GM23338 (cell line): Measurements from ENCODE around the gene LEP. TPM values are rescaled to one million over a fixed set of nuclear protein-coding genes. Genes with fewer than 3 reads are reported as not detected.

Experiments
- ATAC-seq: fragments of 200-7000 bp; cut with Tn5 transposase; 3 replicates; pipeline ENCODE4 v1.9.1; 2020
- DNase-seq: peaks from one replicate; pipeline ENCODE4 v3.0.0-alpha.2; 2015; ENCODE audit warnings: low spot score
- H2AFZ ChIP-seq: fragments of 200-600 bp; sonication (generic); 2 replicates; pipeline ENCODE4 v1.8.0; 2016; ENCODE audit warnings: antibody characterized with exemption, mild to moderate bottlenecking, moderate library complexity
- H3F3A ChIP-seq: fragments of 200-600 bp; sonication (generic); replicated peaks from 2 replicates; pipeline ENCODE4 v1.8.0; 2017; ENCODE audit warnings: antibody characterized with exemption, mixed run types, low read depth
- H3K27ac ChIP-seq: fragments of 200-600 bp; sonication (generic); 2 replicates; pipeline ENCODE4 v1.6.1; 2016; ENCODE audit warnings: low read depth
- H3K27me3 ChIP-seq: fragments of 200-600 bp; sonication (generic); 2 replicates; pipeline ENCODE4 v1.8.0; 2016; ENCODE audit warnings: mild to moderate bottlenecking, mixed run types, moderate library complexity; ENCODE audit not compliant: insufficient read depth
- H3K36me3 ChIP-seq: fragments of 200-600 bp; sonication (generic); 2 replicates; pipeline ENCODE4 v1.8.0; 2016; ENCODE audit warnings: mild to moderate bottlenecking; ENCODE audit not compliant: insufficient read depth
- H3K4me1 ChIP-seq: fragments of 200-600 bp; sonication (generic); 2 replicates; pipeline ENCODE4 v1.8.0; 2016; ENCODE audit warnings: mild to moderate bottlenecking, moderate library complexity; ENCODE audit not compliant: insufficient read depth
- H3K4me2 ChIP-seq: fragments of 200-600 bp; sonication (generic); 2 replicates; pipeline ENCODE4 v1.7.1; 2017; ENCODE audit warnings: mixed run types
- H3K4me3 ChIP-seq: fragments of 200-600 bp; sonication (generic); 2 replicates; pipeline ENCODE4 v1.6.1; 2016; ENCODE audit warnings: mixed run types
- H3K79me2 ChIP-seq: fragments of 200-600 bp; sonication (generic); replicated peaks from 2 replicates; pipeline ENCODE4 v1.8.0; 2017; ENCODE audit warnings: mild to moderate bottlenecking; ENCODE audit not compliant: insufficient read depth
- H3K9me2 ChIP-seq: fragments of 200-600 bp; sonication (generic); 2 replicates; pipeline ENCODE4 v1.8.0; 2017; ENCODE audit not compliant: insufficient read depth
- H4K20me1 ChIP-seq: fragments of 200-600 bp; sonication (generic); replicated peaks from 2 replicates; pipeline ENCODE4 v1.8.0; 2017; ENCODE audit warnings: mild to moderate bottlenecking; ENCODE audit not compliant: insufficient read depth
- H3K27ac Mint-ChIP-seq: 2 replicates; pipeline ENCODE4 v1.8.0; 2020; ENCODE audit warnings: inconsistent platforms, mild to moderate bottlenecking, moderate library complexity, mixed read lengths
- H3K27me3 Mint-ChIP-seq: 3 replicates; pipeline ENCODE4 v1.8.0; 2022; ENCODE audit warnings: low read depth, mild to moderate bottlenecking, moderate library complexity, mixed read lengths, inconsistent platforms; ENCODE audit not compliant: insufficient read depth, poor library complexity
- H3K36me3 Mint-ChIP-seq: 3 replicates; pipeline ENCODE4 v1.8.0; 2021; ENCODE audit warnings: low read depth, mild to moderate bottlenecking, inconsistent platforms, moderate library complexity, mixed read lengths
- H3K4me1 Mint-ChIP-seq: 3 replicates; pipeline ENCODE4 v1.8.0; 2020; ENCODE audit warnings: mild to moderate bottlenecking, inconsistent platforms, mixed read lengths
- H3K4me3 Mint-ChIP-seq: 3 replicates; pipeline ENCODE4 v1.8.0; 2021; ENCODE audit warnings: moderate library complexity, mild to moderate bottlenecking, inconsistent platforms, mixed read lengths
- H3K9me3 Mint-ChIP-seq: 3 replicates; pipeline ENCODE4 v1.8.0; 2020; ENCODE audit warnings: moderate library complexity, mild to moderate bottlenecking, inconsistent platforms, mixed read lengths
- CREB1 ChIP-seq: fragments of 250-450 bp; sonication (Bioruptor Pico); IDR thresholded peaks from 2 replicates; pipeline ENCODE4 v1.5.0; 2020; ENCODE audit warnings: low read depth, mild to moderate bottlenecking, moderate library complexity
- EZH2phosphoT487 ChIP-seq: fragments of 200-600 bp; sonication (generic); IDR thresholded peaks from one replicate; pipeline ENCODE4 v1.8.1; 2018; ENCODE audit warnings: antibody characterized with exemption; ENCODE audit not compliant: unreplicated experiment
- JUNB ChIP-seq: IDR thresholded peaks from one replicate; pipeline ENCODE4 v1.6.1; 2016; ENCODE audit warnings: antibody characterized with exemption; ENCODE audit not compliant: unreplicated experiment
- NANOG ChIP-seq: IDR thresholded peaks from 2 replicates; pipeline ENCODE4 v1.6.1; 2016; ENCODE audit warnings: antibody characterized with exemption, borderline replicate concordance
- POLR2AphosphoS5 ChIP-seq: IDR thresholded peaks from 2 replicates; pipeline ENCODE4 v1.6.1; 2016; ENCODE audit warnings: antibody characterized with exemption, low read depth
- REST ChIP-seq: IDR thresholded peaks from one replicate; pipeline ENCODE4 v1.6.1; 2018; ENCODE audit warnings: antibody characterized with exemption; ENCODE audit not compliant: unreplicated experiment
- STAT1 ChIP-seq: IDR thresholded peaks from one replicate; pipeline ENCODE4 v1.6.1; 2016; ENCODE audit warnings: antibody characterized with exemption; ENCODE audit not compliant: unreplicated experiment
- ZNF114 ChIP-seq: fragments of 250-450 bp; sonication (Bioruptor Pico); IDR thresholded peaks from 2 replicates; pipeline ENCODE4 v1.5.0; 2020; ENCODE audit warnings: mild to moderate bottlenecking, moderate library complexity
- ZNF331 ChIP-seq: fragments of 250-450 bp; sonication (Bioruptor Pico); IDR thresholded peaks from 2 replicates; pipeline ENCODE4 v1.5.0; 2020; ENCODE audit warnings: low read depth, mild to moderate bottlenecking, moderate library complexity
- polyA plus RNA-seq: library from polyadenylated mRNA; unstranded; fragments of >200 nt; fragmentation: Nextera tagmentation; extraction: Ambion mirVana; gene quantifications from 2 replicates; pipeline ENCODE4 v1.2.1, GENCODE V29; 2016
- total RNA-seq: library from RNA; depleted of rRNA; stranded (reverse); fragments of >200 nt; shearing (Covaris generic); gene quantifications from 2 replicates; pipeline ENCODE4 v1.2.3, GENCODE V29; 2014
- TF ChIP-seq, protein P1 (sequence below): fragments of 250-450 bp; sonication (Bioruptor Pico); IDR thresholded peaks from 2 replicates; pipeline ENCODE4 v1.5.0; 2020; ENCODE audit warnings: mild to moderate bottlenecking, moderate library complexity

Gene LEP
- total and polyA plus RNA-seq, 2 experiments from 2014 or later, result not detected

- Histone ChIP-seq H3K27me3 (no peaks in the 10 kb centered on the region), H4K20me1 (peaks cover 5% of the 10 kb centered on the region), H3F3A (0 out of 2 replicates have a peak, but pooled peaks cover 4% of the 10 kb centered on the region), H3K9me2 (0 out of 2 replicates have a peak, but pooled peaks cover 2% of the 10 kb centered on the region), H3K4me1 (peaks cover 24% of the 10 kb centered on the region), H3K36me3 (peaks cover 4% of the 10 kb centered on the region), H3K27ac (no peak overlapping the region), H3K79me2 (no peaks in the 10 kb centered on the region), H2AFZ (no peak overlapping the region), H3K4me2 (no peak overlapping the region), H3K4me3 (no peak overlapping the region)
- Mint-ChIP-seq H3K4me1 (peaks cover 29% of the 10 kb centered on the region), H3K9me3 (no peaks in the 10 kb centered on the region), H3K4me3 (no peak overlapping the region), H3K36me3 (peaks cover 35% of the 10 kb centered on the region; the same call in 2 of the 3 replicates), H3K27ac (no peak overlapping the region), H3K27me3 (peaks cover 13% of the 10 kb centered on the region)
- DNase-seq (no peak), ATAC-seq (no peak)
- TF ChIP-seq ZNF114 (CRISPR knock-in tag) (no peak), REST (no peak), CREB1 (CRISPR knock-in tag) (no peak), POLR2AphosphoS5 (no peak), NANOG (no peak), STAT1 (no peak), EZH2phosphoT487 (no peak), ZNF331 (CRISPR knock-in tag) (no peak), JUNB (no peak)
- TF ChIP-seq, protein P1, sequence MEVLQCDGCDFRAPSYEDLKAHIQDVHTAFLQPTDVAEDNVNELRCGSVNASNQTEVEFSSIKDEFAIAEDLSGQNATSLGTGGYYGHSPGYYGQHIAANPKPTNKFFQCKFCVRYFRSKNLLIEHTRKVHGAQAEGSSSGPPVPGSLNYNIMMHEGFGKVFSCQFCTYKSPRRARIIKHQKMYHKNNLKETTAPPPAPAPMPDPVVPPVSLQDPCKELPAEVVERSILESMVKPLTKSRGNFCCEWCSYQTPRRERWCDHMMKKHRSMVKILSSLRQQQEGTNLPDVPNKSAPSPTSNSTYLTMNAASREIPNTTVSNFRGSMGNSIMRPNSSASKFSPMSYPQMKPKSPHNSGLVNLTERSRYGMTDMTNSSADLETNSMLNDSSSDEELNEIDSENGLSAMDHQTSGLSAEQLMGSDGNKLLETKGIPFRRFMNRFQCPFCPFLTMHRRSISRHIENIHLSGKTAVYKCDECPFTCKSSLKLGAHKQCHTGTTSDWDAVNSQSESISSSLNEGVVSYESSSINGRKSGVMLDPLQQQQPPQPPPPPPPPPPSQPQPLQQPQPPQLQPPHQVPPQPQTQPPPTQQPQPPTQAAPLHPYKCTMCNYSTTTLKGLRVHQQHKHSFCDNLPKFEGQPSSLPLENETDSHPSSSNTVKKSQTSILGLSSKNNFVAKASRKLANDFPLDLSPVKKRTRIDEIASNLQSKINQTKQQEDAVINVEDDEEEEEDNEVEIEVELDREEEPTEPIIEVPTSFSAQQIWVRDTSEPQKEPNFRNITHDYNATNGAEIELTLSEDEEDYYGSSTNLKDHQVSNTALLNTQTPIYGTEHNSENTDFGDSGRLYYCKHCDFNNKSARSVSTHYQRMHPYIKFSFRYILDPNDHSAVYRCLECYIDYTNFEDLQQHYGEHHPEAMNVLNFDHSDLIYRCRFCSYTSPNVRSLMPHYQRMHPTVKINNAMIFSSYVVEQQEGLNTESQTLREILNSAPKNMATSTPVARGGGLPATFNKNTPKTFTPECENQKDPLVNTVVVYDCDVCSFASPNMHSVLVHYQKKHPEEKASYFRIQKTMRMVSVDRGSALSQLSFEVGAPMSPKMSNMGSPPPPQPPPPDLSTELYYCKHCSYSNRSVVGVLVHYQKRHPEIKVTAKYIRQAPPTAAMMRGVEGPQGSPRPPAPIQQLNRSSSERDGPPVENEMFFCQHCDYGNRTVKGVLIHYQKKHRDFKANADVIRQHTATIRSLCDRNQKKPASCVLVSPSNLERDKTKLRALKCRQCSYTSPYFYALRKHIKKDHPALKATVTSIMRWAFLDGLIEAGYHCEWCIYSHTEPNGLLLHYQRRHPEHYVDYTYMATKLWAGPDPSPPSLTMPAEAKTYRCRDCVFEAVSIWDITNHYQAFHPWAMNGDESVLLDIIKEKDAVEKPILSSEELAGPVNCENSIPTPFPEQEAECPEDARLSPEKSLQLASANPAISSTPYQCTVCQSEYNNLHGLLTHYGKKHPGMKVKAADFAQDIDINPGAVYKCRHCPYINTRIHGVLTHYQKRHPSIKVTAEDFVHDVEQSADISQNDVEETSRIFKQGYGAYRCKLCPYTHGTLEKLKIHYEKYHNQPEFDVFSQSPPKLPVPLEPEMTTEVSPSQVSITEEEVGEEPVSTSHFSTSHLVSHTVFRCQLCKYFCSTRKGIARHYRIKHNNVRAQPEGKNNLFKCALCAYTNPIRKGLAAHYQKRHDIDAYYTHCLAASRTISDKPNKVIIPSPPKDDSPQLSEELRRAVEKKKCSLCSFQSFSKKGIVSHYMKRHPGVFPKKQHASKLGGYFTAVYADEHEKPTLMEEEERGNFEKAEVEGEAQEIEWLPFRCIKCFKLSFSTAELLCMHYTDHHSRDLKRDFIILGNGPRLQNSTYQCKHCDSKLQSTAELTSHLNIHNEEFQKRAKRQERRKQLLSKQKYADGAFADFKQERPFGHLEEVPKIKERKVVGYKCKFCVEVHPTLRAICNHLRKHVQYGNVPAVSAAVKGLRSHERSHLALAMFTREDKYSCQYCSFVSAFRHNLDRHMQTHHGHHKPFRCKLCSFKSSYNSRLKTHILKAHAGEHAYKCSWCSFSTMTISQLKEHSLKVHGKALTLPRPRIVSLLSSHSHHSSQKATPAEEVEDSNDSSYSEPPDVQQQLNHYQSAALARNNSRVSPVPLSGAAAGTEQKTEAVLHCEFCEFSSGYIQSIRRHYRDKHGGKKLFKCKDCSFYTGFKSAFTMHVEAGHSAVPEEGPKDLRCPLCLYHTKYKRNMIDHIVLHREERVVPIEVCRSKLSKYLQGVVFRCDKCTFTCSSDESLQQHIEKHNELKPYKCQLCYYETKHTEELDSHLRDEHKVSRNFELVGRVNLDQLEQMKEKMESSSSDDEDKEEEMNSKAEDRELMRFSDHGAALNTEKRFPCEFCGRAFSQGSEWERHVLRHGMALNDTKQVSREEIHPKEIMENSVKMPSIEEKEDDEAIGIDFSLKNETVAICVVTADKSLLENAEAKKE (CRISPR knock-in tag), result no peak
These were observed 62.6 kb downstream of the LEP start for GRCh38 chr7:128303643-128304042.
